Stimulated activated naive CD8-positive, alpha-beta T cell treated with anti-CD3 and anti-CD28 coated beads, Interleukin-15, amount 100 ng/mL, for 72 hours (primary cell): ENCODE data around the gene ANKLE2.
"Not testable (repeated sequence)": the region's sequence is repeated elsewhere in the genome, so short reads cannot be mapped to it uniquely, and the experiment has no call there.

Experiments
- ATAC-seq: fragments of 150-1000 bp; cut with Tn5 transposase; 2 replicates; pipeline ENCODE4 v1.10.0; 2021; ENCODE audit warnings: mild to moderate bottlenecking, moderate library complexity
- DNase-seq, 2 donors: peaks; one replicate each; pipeline ENCODE4 v3.0.0; 2021 to 2022
- H3K27ac Mint-ChIP-seq, 2 donors: one replicate each; pipeline ENCODE4 v1.8.0; 2022; ENCODE audit warnings: mild to moderate bottlenecking in 2 of 2, mixed read lengths in 2 of 2, moderate library complexity in 2 of 2
- H3K27me3 Mint-ChIP-seq: one replicate; pipeline ENCODE4 v1.8.0; 2022; ENCODE audit warnings: mixed read lengths
- H3K4me1 Mint-ChIP-seq: one replicate; pipeline ENCODE4 v1.8.0; 2022; ENCODE audit warnings: mild to moderate bottlenecking, mixed read lengths
- H3K4me3 Mint-ChIP-seq, 2 donors: one replicate each; pipeline ENCODE4 v1.8.0; 2022; ENCODE audit warnings: mild to moderate bottlenecking in 2 of 2, mixed read lengths in 2 of 2, moderate library complexity in 1 of 2
- H3K9me3 Mint-ChIP-seq, 2 donors: one replicate each; pipeline ENCODE4 v1.8.0; 2022; ENCODE audit warnings: mixed read lengths in 2 of 2

ANKLE2 gene

GRCh38 chr12:132786192-132786591 is 24.6 kb upstream of the ANKLE2 start:
- ATAC-seq (no peak), DNase-seq (no peak)
- Mint-ChIP-seq H3K4me3 (no peak overlapping the region), H3K27me3 (no peaks in the 10 kb centered on the region), H3K4me1 (peaks cover 4% of the 10 kb centered on the region), H3K9me3 (no peaks in the 10 kb centered on the region), H3K27ac (no peak overlapping the region)

- no peak for ATAC-seq
- H3K27ac Mint-ChIP-seq = no peak overlapping the region
- H3K9me3 Mint-ChIP-seq = no peaks in the 10 kb centered on the region
- H3K4me3 Mint-ChIP-seq = no peak overlapping the region
- peaks cover 4% of the 10 kb centered on the region for H3K4me1 Mint-ChIP-seq
- no peak for DNase-seq
- no peaks in the 10 kb centered on the region for H3K27me3 Mint-ChIP-seq
Observed at GRCh38 chr12:132784580-132784979, 22.9 kb upstream of the ANKLE2 start.

- Mint-ChIP-seq H3K4me3 (no peak overlapping the region), H3K27ac (peak overlapping the region in 1 of 2 donors; percentile 72), H3K4me1 (peaks cover 4% of the 10 kb centered on the region), H3K9me3 (no peaks in the 10 kb centered on the region), H3K27me3 (no peaks in the 10 kb centered on the region)
- DNase-seq (no peak), ATAC-seq (no peak)
Observed at GRCh38 chr12:132783917-132784531, 22.4 kb upstream of the ANKLE2 start.

GRCh38 chr12:132781938-132782337 is 20.3 kb upstream of the ANKLE2 start:
- Mint-ChIP-seq H3K27me3 (no peaks in the 10 kb centered on the region), H3K27ac (no peak overlapping the region), H3K9me3 (no peaks in the 10 kb centered on the region), H3K4me1 (peaks cover 4% of the 10 kb centered on the region), H3K4me3 (no peak overlapping the region)
- ATAC-seq = no peak
- no peak for DNase-seq

GRCh38 chr12:132779781-132780353 is 18.2 kb upstream of the ANKLE2 start:
- Mint-ChIP-seq H3K27me3 (no peaks in the 10 kb centered on the region), H3K27ac (peak overlapping the region in 1 of 2 donors; percentile 9), H3K4me1 (peaks cover under 1% of the 10 kb centered on the region), H3K9me3 (no peaks in the 10 kb centered on the region), H3K4me3 (no peak overlapping the region)
- ATAC-seq (peak; percentile 45), DNase-seq (no peak)

- Mint-ChIP-seq H3K9me3 (no peaks in the 10 kb centered on the region), H3K4me3 (no peak overlapping the region), H3K27ac (no peak overlapping the region), H3K4me1 (peaks cover 23% of the 10 kb centered on the region), H3K27me3 (no peaks in the 10 kb centered on the region)
- ATAC-seq (no peak), DNase-seq (no peak)
Observed at GRCh38 chr12:132777614-132778013, 16.0 kb upstream of the ANKLE2 start.

GRCh38 chr12:132776816-132777568 is 15.4 kb upstream of the ANKLE2 start:
- no peaks in the 10 kb centered on the region for H3K27me3 Mint-ChIP-seq
- peaks cover 28% of the 10 kb centered on the region for H3K4me1 Mint-ChIP-seq
- DNase-seq (no peak), ATAC-seq (no peak)
- no peak overlapping the region for H3K4me3 Mint-ChIP-seq
- H3K9me3 Mint-ChIP-seq = no peaks in the 10 kb centered on the region
- peak overlapping the region in 1 of 2 donors; percentile 69 for H3K27ac Mint-ChIP-seq

GRCh38 chr12:132776230-132776625 is 14.6 kb upstream of the ANKLE2 start:
- not testable (repeated sequence) for H3K27me3 Mint-ChIP-seq, H3K4me3 Mint-ChIP-seq, H3K9me3 Mint-ChIP-seq, DNase-seq, ATAC-seq
- H3K4me1 Mint-ChIP-seq = peaks cover 35% of the 10 kb centered on the region
- H3K27ac Mint-ChIP-seq = peak overlapping the region in 1 of 2 donors; percentile 91

- H3K4me1 Mint-ChIP-seq = peaks cover 41% of the 10 kb centered on the region
- DNase-seq = no peak
- no peaks in the 10 kb centered on the region for H3K27me3 Mint-ChIP-seq
- no peak overlapping the region for H3K4me3 Mint-ChIP-seq
- no peak for ATAC-seq
- H3K9me3 Mint-ChIP-seq = no peaks in the 10 kb centered on the region
- H3K27ac Mint-ChIP-seq = no peak overlapping the region
Observed at GRCh38 chr12:132775502-132776229, 14.0 kb upstream of the ANKLE2 start.

GRCh38 chr12:132774646-132775275 is 13.1 kb upstream of the ANKLE2 start:
- Mint-ChIP-seq H3K4me3 (no peak overlapping the region), H3K4me1 (peaks cover 50% of the 10 kb centered on the region), H3K27me3 (no peaks in the 10 kb centered on the region), H3K27ac (peak overlapping the region in 1 of 2 donors; percentile 82), H3K9me3 (no peaks in the 10 kb centered on the region)
- ATAC-seq (no peak), DNase-seq (no peak)

- no peaks in the 10 kb centered on the region for H3K9me3 Mint-ChIP-seq
- ATAC-seq = no peak
- peaks cover 56% of the 10 kb centered on the region for H3K4me1 Mint-ChIP-seq
- no peak overlapping the region for H3K4me3 Mint-ChIP-seq
- DNase-seq = no peak
- no peaks in the 10 kb centered on the region for H3K27me3 Mint-ChIP-seq
- H3K27ac Mint-ChIP-seq = peak overlapping the region in 1 of 2 donors; percentile 65
Observed at GRCh38 chr12:132774159-132774558, 12.5 kb upstream of the ANKLE2 start.

- ATAC-seq = peak; percentile 27
- H3K27ac Mint-ChIP-seq = peak overlapping the region; percentile 61 to 65
- H3K27me3 Mint-ChIP-seq = no peaks in the 10 kb centered on the region
- peaks cover 64% of the 10 kb centered on the region for H3K4me1 Mint-ChIP-seq
- H3K9me3 Mint-ChIP-seq = no peaks in the 10 kb centered on the region
- H3K4me3 Mint-ChIP-seq = no peak overlapping the region
- DNase-seq = no peak
Observed at GRCh38 chr12:132773077-132773955, 11.7 kb upstream of the ANKLE2 start.

- Mint-ChIP-seq H3K27me3 (no peaks in the 10 kb centered on the region), H3K27ac (peak overlapping the region in 1 of 2 donors; percentile 61), H3K4me3 (no peak overlapping the region), H3K9me3 (no peaks in the 10 kb centered on the region), H3K4me1 (peaks cover 72% of the 10 kb centered on the region)
- no peak for ATAC-seq
- DNase-seq = no peak
Observed at GRCh38 chr12:132772606-132773005, 11.0 kb upstream of the ANKLE2 start.

- peak; percentile 77 for ATAC-seq
- Mint-ChIP-seq H3K4me3 (peak overlapping the region; percentile 63 to 74), H3K27ac (peak overlapping the region; percentile 62 to 74), H3K4me1 (peaks cover 84% of the 10 kb centered on the region), H3K9me3 (no peaks in the 10 kb centered on the region), H3K27me3 (no peaks in the 10 kb centered on the region)
- peak; percentile 25 to 46 for DNase-seq
Observed at GRCh38 chr12:132771126-132771838, 9.7 kb upstream of the ANKLE2 start.
